ENCODE measurements around the gene QSOX2. TPM values are rescaled to one million over a fixed set of nuclear protein-coding genes. Genes with fewer than 3 reads are reported as not detected.

QSOX2 gene
- polyA plus RNA-seq, 3 donors: 16.6 to 19.0 (median 18.8) TPM

DNA sequence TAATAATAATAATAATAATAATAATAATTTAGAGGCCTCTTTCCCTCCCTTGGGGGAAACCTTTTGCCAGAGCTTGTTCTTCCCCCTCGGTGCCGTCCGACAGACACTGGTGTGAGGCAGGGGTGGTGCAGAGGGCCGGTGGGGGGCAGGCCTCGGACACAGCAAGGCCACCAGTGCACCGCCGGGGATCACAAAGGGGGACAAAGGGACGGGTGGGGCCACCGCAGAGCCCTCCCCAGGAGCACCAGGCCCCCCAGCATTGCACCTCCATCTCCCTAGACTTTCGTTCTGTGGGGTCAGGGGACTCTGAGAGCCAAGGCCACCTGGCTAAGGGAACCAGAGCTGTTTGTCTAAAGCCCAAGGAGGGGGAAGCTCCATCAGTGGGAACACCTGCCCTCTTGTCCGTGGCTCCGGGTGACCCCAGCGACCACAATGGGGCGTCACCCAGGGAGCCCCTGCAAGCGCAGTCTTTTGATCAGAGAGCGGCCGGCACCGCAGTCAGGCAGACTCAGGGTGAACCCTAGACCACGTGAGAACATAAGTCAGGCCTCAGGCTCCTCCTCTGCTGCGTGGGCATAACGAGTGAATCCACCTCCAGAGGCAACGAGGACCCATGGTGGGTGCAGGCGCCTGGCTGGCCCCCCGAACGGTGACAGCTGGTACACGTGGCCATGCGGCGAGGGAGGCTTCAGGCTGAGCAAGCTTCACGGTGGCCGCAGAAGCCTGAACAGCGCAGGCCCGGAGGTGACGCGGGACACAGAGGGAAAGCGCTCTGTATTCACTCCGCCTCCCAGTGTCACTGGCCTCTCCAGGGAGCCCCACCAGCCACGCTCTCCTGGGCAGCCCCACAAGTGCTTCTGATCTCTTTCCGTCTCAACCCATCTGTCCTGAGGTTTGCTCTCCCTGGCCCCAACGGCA is 12.0 kb upstream of the QSOX2 start:
- no peak for DNase-seq (ENCODE audit: extremely low read depth in 1 of 11, low read depth in 9 of 11, low spot score in 4 of 11)

DNA sequence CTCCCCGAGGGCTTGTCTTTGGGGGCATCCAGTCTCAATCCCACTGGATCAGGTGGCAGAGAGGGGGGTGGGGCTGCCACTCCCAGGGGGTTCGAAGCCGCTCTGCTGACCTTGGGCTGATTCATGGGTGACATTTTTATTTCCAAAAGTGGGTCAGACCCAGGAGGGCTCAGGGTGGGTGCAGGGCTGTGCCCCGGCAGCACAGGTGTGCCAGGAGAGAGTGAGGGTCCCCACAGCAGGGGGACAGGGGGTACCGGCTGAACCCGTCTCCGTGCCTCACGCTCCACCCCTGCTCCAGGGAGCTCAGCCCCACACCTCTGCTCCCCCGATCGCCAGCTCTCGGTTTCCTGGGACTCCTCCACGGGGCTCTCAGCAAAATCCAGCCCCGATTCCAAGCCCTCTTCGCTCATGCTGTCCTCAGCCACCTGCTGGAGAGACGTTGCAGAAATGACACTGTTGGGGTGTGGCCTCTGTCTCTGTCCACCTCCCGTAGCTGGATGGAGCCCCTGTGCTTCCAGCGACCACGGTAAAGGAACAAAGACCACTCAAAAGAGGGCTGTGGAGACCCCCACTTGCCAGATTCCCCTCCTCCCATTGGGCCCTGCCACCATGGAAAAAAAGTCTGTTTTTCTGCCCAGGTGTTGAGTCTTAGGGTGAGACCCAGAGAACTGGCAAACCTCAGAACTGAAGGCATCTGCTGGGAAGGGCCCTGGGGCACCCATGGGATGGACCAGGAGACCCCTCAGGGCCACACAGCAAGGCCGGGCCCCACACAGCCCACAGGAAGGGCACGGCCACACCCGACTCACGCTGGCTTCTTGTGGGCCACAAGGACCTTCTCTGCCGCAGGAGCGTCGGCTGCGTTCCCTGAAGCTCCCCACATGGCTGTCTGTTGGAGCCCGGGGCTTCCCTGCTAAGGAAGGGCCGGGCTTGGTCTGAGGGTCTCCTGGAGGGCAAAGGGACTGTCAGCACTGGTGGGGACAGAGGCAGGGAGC is 10.6 kb upstream of the QSOX2 start:
- no peak for DNase-seq (ENCODE audit: extremely low read depth in 1 of 11, low read depth in 9 of 11, low spot score in 4 of 11)

DNA sequence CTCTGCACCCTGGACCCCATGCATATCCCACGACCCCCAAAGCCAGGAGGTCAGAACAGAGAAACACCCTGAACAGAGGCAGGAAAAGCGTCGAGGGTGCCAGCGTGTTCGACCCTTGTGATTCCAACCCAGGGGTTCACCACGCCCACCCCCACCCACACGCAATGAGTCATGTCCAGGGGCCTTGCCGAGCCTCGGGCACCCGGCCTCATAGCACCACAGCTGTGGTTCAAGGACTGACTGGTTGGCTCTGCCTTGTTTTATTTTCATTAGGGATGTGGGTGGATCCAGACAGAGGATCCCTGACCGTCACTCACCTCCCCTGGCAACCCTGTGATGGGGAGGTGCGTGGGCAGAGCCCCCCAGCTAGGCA is 9.5 kb upstream of the QSOX2 start:
- DNase-seq (ENCODE audit: extremely low read depth in 1 of 11, low read depth in 9 of 11, low spot score in 4 of 11): no peak

DNA sequence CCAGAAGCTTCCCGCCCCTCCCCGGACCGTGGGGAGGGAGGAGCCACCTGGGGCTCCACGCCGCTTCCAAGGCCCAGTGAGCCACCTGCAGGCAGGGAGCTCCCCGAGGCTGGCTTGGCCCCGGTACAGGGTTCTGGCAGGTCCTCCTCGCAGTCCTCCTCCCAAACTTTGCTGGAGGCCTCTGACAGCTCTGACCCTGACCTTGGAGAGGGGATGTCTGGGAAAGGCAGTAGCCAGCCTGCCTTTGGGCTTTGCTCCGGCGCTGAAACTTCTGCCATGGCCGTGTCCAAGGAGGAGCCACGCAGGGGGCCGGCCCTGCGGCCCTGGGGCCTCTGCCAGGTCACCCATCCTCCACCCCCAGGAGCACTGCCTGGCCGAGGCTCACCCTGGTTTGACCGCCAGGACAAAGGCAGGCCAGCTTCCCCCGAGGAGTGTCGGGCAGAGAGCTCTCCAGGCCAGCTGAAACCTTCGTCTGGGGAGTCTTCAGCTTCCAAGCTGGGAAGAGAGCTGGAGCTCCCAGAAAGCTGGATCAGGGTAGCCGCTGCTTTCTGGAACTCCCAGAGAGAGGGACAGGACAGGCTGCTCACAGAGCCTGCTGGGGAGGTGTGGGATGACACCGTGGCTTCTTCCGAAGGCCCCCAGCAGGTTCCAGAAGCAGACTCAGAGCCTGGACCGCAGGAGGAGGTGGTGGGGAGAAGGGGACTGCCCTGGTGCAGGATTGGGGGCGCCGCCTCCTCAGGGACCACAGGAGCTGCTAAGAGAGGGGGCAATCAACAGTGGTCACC is 9.0 kb upstream of the QSOX2 start:
- no peak for DNase-seq (ENCODE audit: extremely low read depth in 1 of 11, low read depth in 9 of 11, low spot score in 4 of 11)

DNA sequence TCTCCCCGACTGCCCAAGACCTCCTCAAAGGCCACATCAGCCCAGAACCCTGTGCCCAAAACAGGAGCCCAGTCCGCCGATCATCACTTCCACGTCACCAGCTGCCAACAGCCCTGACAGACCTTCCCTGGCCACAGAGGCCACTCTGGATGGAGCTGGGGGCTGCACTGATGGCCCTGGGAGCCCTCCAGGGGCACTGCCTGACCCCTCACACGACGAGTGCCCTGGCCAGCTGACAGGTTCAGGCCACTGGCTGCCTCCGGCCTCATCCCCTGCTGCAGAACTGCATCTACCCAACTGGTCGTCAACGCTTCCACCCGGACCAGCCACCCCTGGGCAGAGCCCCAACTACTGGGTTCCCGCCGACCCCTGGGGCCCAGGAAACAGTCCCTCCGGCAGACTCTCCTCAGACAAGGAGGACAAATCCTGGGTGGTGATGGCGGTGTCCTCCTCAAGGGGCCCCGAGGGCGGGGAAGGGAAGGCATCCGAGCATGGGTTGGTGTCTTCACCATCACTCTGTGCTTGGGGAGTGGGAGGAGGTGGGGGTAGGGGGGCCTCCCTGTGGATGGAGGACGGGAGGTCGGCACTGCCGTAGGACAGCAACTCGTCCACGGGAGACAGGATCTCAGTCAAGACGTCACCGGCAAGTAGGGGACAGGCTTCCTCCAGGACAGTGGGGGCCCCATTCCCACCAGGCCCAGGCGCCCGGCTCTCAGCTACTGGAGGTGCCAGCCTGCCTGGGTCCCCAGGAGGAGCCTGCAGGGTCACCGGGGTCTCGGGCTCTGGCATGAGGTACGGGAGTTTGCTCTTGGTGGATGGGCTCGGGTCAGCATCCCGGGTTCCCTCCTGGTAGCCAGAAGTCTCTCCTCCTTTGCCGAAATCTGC is 7.9 kb upstream of the QSOX2 start:
- no peak for DNase-seq (ENCODE audit: extremely low read depth in 1 of 11, low read depth in 9 of 11, low spot score in 4 of 11)

DNA sequence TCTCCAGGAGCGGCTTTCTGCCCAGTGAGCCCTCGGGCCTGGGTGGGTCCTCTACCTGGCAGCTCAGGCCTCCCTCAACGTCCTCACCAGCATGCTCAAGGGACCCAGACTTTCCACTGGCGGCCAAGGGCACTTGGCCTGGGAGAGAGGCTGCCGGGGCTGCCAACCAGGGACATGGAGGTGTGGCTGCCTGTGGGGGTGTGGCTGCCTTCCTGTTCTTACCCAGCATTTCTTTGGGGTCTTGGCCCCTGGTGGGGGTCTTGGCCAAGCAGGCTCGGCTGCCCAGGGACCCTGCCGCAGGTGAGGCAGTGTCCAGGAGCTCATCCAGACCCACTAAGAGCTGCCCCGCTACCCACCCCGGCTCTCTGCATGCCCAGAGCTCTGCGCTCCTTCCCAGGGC is 7.2 kb upstream of the QSOX2 start:
- no peak for DNase-seq (ENCODE audit: extremely low read depth in 1 of 11, low read depth in 9 of 11, low spot score in 4 of 11)

DNA sequence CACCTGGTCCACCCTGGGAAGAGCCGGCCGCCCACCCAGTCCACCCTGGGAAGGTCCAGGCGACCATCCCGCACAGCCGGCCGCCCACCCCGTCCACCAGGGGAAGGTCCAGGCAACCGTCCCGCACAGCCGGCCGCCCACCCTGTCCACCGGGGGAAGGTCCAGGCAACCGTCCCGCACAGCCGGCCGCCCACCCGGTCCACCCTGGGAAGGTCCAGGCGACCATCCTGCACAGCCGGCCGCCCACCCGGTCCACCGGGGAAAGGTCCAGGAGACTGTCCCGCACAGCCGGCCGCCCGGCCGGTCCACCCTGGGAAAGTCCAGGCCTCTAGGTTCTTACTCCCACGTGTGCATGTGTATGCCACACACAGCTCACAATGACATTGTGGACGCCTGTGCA is 6.7 kb upstream of the QSOX2 start:
- DNase-seq (ENCODE audit: extremely low read depth in 1 of 11, low read depth in 9 of 11, low spot score in 4 of 11): no peak

DNA sequence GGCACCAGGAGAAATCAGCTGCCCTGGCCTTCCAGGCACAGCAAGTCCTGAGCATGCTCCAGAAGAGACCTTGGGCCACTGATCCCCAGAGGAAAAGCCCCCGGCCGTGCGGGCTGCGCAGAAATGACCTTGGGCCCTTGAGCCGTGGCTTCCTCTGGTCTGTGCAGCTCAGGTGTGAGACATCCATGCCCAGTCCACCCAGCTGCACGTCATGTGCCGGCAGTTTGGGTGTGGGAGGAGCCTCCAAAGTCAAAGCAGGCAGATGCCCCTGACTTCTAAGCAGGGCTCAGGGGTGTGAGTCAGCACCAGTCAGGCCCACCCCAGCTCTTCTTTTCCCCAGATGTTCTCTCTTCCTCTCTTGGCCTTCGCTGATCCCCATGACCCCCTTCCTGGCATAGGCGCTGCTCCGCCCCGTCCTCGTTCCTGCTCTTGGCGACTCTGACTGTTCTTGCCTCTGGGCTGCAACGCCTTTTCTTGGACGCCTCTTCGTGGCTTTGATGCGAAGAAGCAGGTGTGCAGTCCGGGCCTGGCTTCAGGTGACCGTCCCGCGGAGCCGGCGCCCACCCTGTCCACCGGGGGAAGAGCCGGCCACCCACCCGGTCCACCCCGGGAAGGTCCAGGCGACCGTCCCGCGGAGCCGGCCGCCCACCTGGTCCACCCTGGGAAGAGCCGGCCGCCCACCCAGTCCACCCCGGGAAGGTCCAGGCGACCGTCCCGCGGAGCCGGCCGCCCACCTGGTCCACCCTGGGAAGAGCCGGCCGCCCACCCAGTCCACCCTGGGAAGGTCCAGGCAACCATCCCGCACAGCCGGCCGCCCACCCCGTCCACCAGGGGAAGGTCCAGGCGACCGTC is 5.9 kb upstream of the QSOX2 start:
- no peak for DNase-seq (ENCODE audit: extremely low read depth in 1 of 11, low read depth in 9 of 11, low spot score in 4 of 11)

DNA sequence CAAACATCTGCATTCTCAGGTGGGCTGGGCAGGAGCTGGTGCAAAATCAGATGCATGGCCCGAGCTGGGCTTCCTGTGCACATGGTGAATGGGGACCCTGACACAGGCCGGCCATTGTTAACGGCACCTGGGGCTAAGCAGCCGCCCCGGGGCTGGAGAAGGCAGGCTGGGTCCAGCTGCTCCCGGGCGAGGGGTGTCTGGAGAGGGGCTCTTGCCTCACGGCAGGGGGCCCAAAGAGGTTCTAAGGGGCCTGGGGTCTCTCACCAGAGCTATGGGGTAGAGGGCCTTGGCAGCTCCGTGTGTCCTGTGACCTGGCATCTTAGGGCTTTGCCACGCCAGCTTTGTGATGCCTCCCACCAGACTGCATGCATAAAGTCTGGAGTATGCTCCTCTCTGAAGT is 5.1 kb upstream of the QSOX2 start:
- no peak for DNase-seq (ENCODE audit: extremely low read depth in 1 of 11, low read depth in 9 of 11, low spot score in 4 of 11)

DNA sequence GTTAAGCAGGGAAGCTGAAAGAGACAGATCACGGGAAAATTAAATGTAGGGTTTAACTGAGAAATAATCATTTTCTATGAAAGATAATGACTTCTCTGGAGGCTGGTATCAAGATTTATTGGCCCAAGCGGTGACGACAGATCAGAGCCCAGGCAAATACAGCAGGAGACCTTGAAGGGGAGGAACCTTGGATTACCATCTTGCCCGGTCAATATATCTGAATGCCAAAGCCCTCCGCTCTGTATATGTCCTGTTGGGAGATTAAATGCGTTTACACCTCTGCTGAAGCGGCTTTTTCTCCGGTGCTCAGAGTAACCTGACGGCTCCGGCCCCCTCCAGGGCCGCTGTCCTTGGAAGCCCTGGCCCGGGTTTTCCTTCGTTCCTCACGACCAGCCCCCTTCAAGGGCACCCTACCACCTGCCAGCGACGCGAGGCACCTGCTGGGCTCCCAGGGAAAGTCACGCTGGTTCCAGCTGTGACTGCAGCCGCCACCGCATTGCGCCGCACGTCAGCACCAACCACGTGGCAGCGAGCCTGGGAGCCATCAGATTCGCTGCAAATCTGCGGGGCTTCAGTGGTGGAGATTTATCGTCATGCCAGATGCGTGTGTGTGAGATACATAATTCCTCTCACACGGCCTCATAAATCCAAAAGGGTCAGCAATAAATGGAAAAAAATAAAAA is 4.4 kb upstream of the QSOX2 start:
- no peak for DNase-seq (ENCODE audit: extremely low read depth in 1 of 11, low read depth in 9 of 11, low spot score in 4 of 11)

DNA sequence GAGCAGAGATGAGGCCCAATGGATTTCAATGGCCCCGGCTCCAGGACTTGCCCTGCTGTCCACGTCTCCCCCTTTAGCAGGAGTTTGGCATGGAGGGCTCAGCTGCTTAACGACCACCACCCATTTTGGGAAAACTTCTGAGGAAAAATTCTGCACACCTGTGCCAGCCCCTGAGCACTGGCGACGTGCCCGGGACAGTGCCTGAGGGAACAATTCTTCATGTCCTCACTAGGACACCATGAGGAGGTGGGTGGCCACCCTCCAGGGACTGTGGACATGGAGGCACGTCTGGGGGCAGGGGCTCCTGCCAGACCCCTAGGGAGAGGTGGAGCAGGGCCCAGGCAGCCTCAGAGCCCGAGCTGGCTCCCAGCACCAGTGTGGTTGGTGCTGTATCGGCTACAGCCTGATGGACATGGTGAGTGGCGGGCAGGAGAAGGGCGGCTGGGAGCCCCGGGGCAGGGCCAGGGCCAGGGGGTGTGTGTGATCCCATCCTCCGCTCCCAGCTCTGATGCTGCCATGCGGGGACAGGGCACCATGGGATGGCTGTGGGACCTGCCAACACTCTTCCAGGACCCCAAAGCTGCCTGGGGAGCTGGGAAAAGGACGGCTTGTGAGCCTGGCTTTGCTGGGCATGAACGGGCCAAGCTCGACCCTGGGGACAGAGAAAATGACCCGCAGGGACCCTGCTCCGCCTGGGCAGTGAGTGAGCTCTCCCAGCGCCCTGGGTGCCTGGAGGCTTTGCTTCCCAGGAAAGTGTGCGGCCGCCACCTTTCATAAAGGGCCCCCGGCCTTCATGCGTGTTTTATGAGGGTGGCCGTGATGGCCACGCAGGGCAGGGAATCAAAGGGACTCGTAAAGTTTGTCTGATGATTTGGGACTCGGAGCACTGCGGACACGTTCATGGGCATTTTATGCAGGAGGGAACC is 3.6 kb upstream of the QSOX2 start:
- no peak for DNase-seq (ENCODE audit: extremely low read depth in 1 of 11, low read depth in 9 of 11, low spot score in 4 of 11)

DNA sequence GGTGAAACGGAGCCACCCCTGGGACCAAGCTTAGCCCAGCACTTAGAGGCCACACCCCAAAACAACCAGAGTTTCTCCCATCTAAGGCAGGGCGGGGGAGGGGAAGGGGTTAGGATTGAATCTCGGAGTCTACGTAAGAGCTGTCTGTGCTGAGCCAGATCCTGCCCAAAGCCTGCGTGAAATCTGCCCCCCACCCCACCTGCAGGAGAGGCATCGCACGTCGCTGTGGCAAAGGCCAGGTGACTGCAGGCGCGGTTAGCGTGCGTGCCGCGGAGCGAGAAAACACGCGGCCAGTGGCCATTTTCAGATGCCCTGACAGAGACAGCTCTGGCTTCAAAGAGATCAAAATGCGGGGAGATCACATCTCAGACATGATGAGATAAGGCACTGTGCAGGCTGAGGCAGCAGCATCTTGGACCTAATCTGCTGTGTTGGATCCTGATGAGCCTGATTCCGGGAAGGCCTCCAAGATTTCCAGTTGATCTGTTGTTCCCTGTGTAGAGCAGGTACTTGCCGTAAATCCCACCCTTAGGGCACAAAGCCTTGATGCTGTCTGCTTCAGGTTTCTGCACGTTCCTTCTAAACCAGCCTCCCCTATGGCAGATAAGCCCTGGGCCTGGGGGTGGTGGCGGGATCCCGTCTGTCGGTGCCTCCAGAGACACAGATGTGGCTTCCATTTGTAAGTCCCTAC is 2.5 kb upstream of the QSOX2 start:
- no peak for DNase-seq (ENCODE audit: extremely low read depth in 1 of 11, low read depth in 9 of 11, low spot score in 4 of 11)

DNA sequence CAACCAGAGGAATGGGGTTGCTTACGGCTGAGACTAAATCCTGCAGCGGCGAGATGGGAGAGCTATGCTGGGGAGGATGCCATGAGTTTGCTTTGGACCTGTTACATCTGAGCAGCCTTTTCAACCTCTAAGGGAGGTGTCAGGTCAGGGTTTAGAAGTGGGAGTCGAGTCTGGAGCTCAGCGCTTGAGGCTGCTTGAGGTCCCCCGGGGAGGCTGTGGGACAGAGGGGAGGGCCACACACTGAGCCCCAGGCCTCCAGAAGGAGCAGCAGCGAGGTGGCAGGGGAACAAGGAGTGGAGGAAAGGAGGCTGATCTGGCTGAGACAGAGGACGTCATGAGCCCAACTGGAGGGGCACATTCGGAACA is 1.9 kb upstream of the QSOX2 start:
- DNase-seq (ENCODE audit: extremely low read depth in 1 of 11, low read depth in 9 of 11, low spot score in 4 of 11): no peak

DNA sequence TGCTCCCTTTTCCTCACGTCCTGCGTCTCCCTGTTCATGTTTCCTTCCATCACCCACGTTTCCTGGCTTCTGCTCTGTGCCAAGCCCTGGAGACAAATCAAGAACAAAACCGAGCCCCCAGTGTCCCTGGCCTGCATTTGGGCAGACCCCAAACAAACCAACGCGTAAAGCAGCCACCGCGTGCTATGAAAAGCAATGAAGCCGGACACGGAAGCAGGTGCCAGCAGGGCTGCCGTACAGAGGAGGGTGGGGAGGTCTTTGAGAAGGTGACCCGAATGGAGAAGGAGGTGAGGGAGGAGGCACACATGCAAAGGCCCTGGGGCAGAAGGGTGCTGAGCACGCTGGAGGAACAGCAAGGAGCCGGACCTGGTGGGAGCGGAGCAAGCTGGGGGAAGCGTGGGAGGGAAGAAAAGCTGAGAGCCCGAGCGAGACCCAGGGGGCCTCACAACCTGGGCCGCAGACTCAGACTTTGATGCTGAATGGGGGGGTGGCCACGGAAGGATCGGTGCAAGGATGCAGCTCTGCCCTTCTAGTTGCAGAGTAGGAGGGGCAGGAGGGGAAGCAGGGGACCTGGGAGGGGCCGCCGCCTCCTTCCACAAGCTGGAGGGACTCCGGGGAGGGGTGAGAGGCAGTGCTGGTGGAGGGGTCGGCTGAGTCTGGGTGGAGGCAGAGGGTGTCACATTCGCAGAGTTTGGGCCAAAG is 1.4 kb upstream of the QSOX2 start:
- no peak for DNase-seq (ENCODE audit: extremely low read depth in 1 of 11, low read depth in 9 of 11, low spot score in 4 of 11)

DNA sequence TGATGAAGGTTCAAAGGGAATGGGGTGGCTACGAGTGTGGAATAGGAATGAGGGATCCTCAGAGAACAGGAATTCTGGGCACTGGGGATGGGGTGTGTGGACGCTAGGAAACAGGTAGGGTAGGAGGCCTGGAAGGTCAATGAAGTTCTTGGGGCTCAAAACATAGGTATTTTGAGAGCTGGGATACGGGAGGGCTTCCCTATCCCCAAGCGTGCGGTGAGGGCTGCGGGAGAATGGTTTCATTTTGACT is 718 bp downstream of the QSOX2 start:
- no peak for DNase-seq (ENCODE audit: extremely low read depth in 1 of 11, low read depth in 9 of 11, low spot score in 4 of 11)

All from renal cortex interstitium (tissue), 11 donors.